AG20443 (cell line): ENCODE results near the gene ZBTB16.

Experiments
- DNase-seq: peaks from one replicate; pipeline ENCODE4 v3.0.0; 2012; ENCODE audit warnings: low spot score, mixed read lengths

ZBTB16 gene

GRCh38 chr11:114152785-114153184, 93.3 kb downstream of the ZBTB16 start:
- no peak for DNase-seq

GRCh38 chr11:114153224-114153623, 93.7 kb downstream of the ZBTB16 start:
- no peak for DNase-seq

GRCh38 chr11:114154271-114155047, 94.9 kb downstream of the ZBTB16 start:
- DNase-seq = peak; percentile 32

GRCh38 chr11:114155116-114155515, 95.6 kb downstream of the ZBTB16 start:
- no peak for DNase-seq

GRCh38 chr11:114156131-114156581, 96.6 kb downstream of the ZBTB16 start:
- DNase-seq = no peak

- no peak for DNase-seq
Observed at GRCh38 chr11:114156782-114157181, 97.3 kb downstream of the ZBTB16 start.

- no peak for DNase-seq
Observed at GRCh38 chr11:114157476-114158050, 98.1 kb downstream of the ZBTB16 start.

- no peak for DNase-seq
Observed at GRCh38 chr11:114158421-114158820, 98.9 kb downstream of the ZBTB16 start.

GRCh38 chr11:114158886-114159285, 99.4 kb downstream of the ZBTB16 start:
- no peak for DNase-seq

- DNase-seq = no peak
Observed at GRCh38 chr11:114159320-114159719, 99.8 kb downstream of the ZBTB16 start.

- peak; percentile 85 for DNase-seq
Observed at GRCh38 chr11:114159802-114160632, 100.5 kb downstream of the ZBTB16 start.

GRCh38 chr11:114160894-114161293, 101.4 kb downstream of the ZBTB16 start:
- DNase-seq = no peak

- no peak for DNase-seq
Observed at GRCh38 chr11:114161486-114162250, 102.2 kb downstream of the ZBTB16 start.

GRCh38 chr11:114162719-114163123, 103.2 kb downstream of the ZBTB16 start:
- peak; percentile 91 for DNase-seq

- no peak for DNase-seq
Observed at GRCh38 chr11:114163229-114163631, 103.7 kb downstream of the ZBTB16 start.

- DNase-seq = no peak
Observed at GRCh38 chr11:114163830-114164401, 104.4 kb downstream of the ZBTB16 start.

GRCh38 chr11:114164546-114164945, 105.0 kb downstream of the ZBTB16 start:
- DNase-seq = no peak

- no peak for DNase-seq
Observed at GRCh38 chr11:114165326-114166230, 106.1 kb downstream of the ZBTB16 start.

- no peak for DNase-seq
Observed at GRCh38 chr11:114166362-114166761, 106.9 kb downstream of the ZBTB16 start.

GRCh38 chr11:114166897-114167323, 107.4 kb downstream of the ZBTB16 start:
- peak; percentile 81 for DNase-seq
